Measurements from ENCODE around the gene FARS2.
"Not testable (repeated sequence)": the region's sequence is repeated elsewhere in the genome, so short reads cannot be mapped to it uniquely, and the experiment has no call there.

FARS2 gene

GRCh38 chr6:5670811-5671561 lies 409.7 kb downstream of the FARS2 start:
- no peak for DNase-seq (ENCODE audit: low read depth)

GRCh38 chr6:5671601-5672559 lies 410.6 kb downstream of the FARS2 start:
- DNase-seq (ENCODE audit: low read depth): no peak

GRCh38 chr6:5672581-5673011 lies 411.3 kb downstream of the FARS2 start:
- no peak for DNase-seq (ENCODE audit: low read depth)

GRCh38 chr6:5673019-5673790 lies 411.9 kb downstream of the FARS2 start:
- no peak for DNase-seq (ENCODE audit: low read depth)

GRCh38 chr6:5674141-5674540 lies 412.8 kb downstream of the FARS2 start:
- no peak for DNase-seq (ENCODE audit: low read depth)

- DNase-seq (ENCODE audit: low read depth): no peak
Observed at GRCh38 chr6:5674721-5675120, 413.4 kb downstream of the FARS2 start.

GRCh38 chr6:5676701-5677100 lies 415.4 kb downstream of the FARS2 start:
- DNase-seq (ENCODE audit: low read depth): no peak

- no peak for DNase-seq (ENCODE audit: low read depth)
Observed at GRCh38 chr6:5677219-5678000, 416.1 kb downstream of the FARS2 start.

- no peak for DNase-seq (ENCODE audit: low read depth)
Observed at GRCh38 chr6:5679270-5679669, 418.0 kb downstream of the FARS2 start.

GRCh38 chr6:5679691-5680090 lies 418.4 kb downstream of the FARS2 start:
- DNase-seq (ENCODE audit: low read depth): no peak

GRCh38 chr6:5680095-5680494 lies 418.8 kb downstream of the FARS2 start:
- DNase-seq (ENCODE audit: low read depth): no peak

GRCh38 chr6:5681480-5681879 lies 420.2 kb downstream of the FARS2 start:
- DNase-seq (ENCODE audit: low read depth): no peak

- no peak for DNase-seq (ENCODE audit: low read depth)
Observed at GRCh38 chr6:5682530-5682929, 421.2 kb downstream of the FARS2 start.

GRCh38 chr6:5683747-5684146 lies 422.4 kb downstream of the FARS2 start:
- DNase-seq (ENCODE audit: low read depth): not testable (repeated sequence)

- no peak for DNase-seq (ENCODE audit: low read depth)
Observed at GRCh38 chr6:5684320-5685053, 423.2 kb downstream of the FARS2 start.

- no peak for DNase-seq (ENCODE audit: low read depth)
Observed at GRCh38 chr6:5693225-5694145, 432.2 kb downstream of the FARS2 start.

GRCh38 chr6:5695260-5696245 lies 434.2 kb downstream of the FARS2 start:
- no peak for DNase-seq (ENCODE audit: low read depth)

GRCh38 chr6:5697508-5697907 lies 436.2 kb downstream of the FARS2 start:
- no peak for DNase-seq (ENCODE audit: low read depth)

Measured in T follicular helper cell (primary cell).